Measurements from ENCODE around the gene ZNF135. TPM values are rescaled to one million over a fixed set of nuclear protein-coding genes. Genes with fewer than 3 reads are reported as not detected.

ZNF135 gene
- total RNA-seq, 2 donors from 2014 or later = 9.3 to 12.0 TPM

DNA sequence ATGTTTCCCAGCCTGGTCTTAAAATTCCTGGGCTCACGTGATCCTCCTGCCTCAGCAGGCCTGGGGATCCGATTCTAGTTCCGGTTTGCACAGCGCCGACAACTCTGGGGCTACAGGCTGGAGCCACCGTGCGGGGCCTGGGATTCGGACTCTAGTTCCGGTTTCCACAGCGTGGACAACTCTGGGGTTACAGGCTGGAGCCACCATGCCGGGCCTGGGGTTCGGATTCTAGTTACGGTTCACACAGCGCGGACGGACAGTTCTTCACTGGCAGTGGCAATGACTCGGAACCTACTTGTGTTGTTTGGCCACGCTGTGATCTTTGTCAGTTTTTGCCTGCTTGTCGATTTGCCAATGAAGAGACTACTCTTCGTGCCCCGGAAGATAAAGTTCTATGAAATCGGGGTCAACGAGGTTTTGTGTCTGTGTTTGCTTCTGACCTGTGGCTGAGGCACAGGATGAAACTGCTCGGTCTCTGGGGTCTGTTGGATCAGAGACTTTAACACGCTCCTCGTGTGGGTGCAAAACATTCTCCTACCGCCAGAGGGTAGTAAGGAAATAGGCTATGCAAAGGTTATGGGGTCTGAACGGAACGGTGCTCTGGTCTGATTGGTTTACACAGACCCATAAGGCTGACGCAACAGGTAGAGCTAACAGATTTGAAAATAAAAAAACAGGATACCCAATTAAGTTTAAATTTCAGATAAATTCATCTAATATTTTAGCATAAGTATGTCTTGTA is 37.4 kb upstream of the ZNF135 start:
- H3K4me1 Mint-ChIP-seq = no peaks in the 10 kb centered on the region
- WGBS, 2 experiments (ENCODE audit: insufficient coverage in 1 of 2, insufficient read length in 1 of 2) = 71 to 73% methylated on average over 22 to 30 of the region's 30 CpGs
- no peak overlapping the region for H3K27ac ChIP-seq (ENCODE audit: low read depth, low read length)

GRCh38 chr19:58022283-58022660 is 36.8 kb upstream of the ZNF135 start:
- H3K27ac Mint-ChIP-seq = no peak overlapping the region

More for the DNA sequence above, 37.4 kb upstream of the ZNF135 start:
- H3K4me3 ChIP-seq (ENCODE audit: low read length) = no peak overlapping the region
- no peaks in the 10 kb centered on the region for H3K27me3 ChIP-seq (ENCODE audit: control insufficient read depth, insufficient read depth, low read length, poor library complexity, severe bottlenecking)
- Mint-ChIP-seq H3K4me3 (no peak overlapping the region), H3K36me3 (ENCODE audit: low read depth) (no peaks in the 10 kb centered on the region), H3K27me3 (ENCODE audit: insufficient read depth) (peaks cover 30% of the 10 kb centered on the region), H3K9me3 (peaks cover 62% of the 10 kb centered on the region), H3K27ac (no peak overlapping the region)
- no peaks in the 10 kb centered on the region for H3K4me1 ChIP-seq (ENCODE audit: control insufficient read depth, insufficient read depth, low read length)
- no peak overlapping the region for H3K9ac ChIP-seq (ENCODE audit: extremely low read depth, low read length, poor library complexity, severe bottlenecking)
- TF ChIP-seq, protein P1, sequence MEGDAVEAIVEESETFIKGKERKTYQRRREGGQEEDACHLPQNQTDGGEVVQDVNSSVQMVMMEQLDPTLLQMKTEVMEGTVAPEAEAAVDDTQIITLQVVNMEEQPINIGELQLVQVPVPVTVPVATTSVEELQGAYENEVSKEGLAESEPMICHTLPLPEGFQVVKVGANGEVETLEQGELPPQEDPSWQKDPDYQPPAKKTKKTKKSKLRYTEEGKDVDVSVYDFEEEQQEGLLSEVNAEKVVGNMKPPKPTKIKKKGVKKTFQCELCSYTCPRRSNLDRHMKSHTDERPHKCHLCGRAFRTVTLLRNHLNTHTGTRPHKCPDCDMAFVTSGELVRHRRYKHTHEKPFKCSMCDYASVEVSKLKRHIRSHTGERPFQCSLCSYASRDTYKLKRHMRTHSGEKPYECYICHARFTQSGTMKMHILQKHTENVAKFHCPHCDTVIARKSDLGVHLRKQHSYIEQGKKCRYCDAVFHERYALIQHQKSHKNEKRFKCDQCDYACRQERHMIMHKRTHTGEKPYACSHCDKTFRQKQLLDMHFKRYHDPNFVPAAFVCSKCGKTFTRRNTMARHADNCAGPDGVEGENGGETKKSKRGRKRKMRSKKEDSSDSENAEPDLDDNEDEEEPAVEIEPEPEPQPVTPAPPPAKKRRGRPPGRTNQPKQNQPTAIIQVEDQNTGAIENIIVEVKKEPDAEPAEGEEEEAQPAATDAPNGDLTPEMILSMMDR (conservative IDR thresholded peaks at IDR 0.05) = peak; percentile 77
- DNase-seq = peak; percentile 85
- no peaks in the 10 kb centered on the region for H3K36me3 ChIP-seq (ENCODE audit: control insufficient read depth, insufficient read depth, low read length)
- H3K9me3 ChIP-seq (ENCODE audit: control insufficient read depth, low read length) = peaks cover 40% of the 10 kb centered on the region

DNA sequence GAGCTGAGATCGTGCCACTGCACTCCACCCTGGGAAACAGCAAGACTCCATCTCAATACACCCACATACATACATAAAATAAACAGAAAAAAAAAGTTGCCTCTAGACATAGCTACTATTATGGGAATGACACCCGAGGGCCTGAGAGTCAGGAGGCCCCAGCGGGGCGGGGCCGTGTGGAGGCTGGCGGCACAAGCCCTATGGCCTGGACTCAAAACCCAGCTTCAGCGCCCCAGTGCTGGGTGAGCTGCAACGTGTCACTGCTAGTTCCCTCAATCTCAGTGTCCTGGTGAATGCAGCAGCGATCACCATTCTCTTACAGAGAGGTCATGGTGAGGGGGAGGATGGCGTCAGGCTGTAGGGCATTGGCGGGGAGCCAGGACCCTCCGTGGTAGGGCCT is 34.4 kb upstream of the ZNF135 start:
- peaks cover 28% of the 10 kb centered on the region for H3K9me3 ChIP-seq (ENCODE audit: control insufficient read depth, low read length)
- no peak overlapping the region for H3K4me3 ChIP-seq (ENCODE audit: low read length)
- H3K36me3 ChIP-seq (ENCODE audit: control insufficient read depth, insufficient read depth, low read length) = no peaks in the 10 kb centered on the region
- H3K9ac ChIP-seq (ENCODE audit: extremely low read depth, low read length, poor library complexity, severe bottlenecking) = no peak overlapping the region
- WGBS, 2 experiments (ENCODE audit: insufficient coverage in 1 of 2, insufficient read length in 1 of 2) = 82 to 90% methylated on average over 7 to 12 of the region's 12 CpGs
- Mint-ChIP-seq H3K4me1 (no peaks in the 10 kb centered on the region), H3K9me3 (peaks cover 68% of the 10 kb centered on the region), H3K36me3 (ENCODE audit: low read depth) (no peaks in the 10 kb centered on the region), H3K27ac (no peak overlapping the region), H3K4me3 (no peak overlapping the region), H3K27me3 (ENCODE audit: insufficient read depth) (peaks cover 26% of the 10 kb centered on the region)
- TF ChIP-seq, protein P1 (conservative IDR thresholded peaks at IDR 0.05) = no peak
- no peaks in the 10 kb centered on the region for H3K27me3 ChIP-seq (ENCODE audit: control insufficient read depth, insufficient read depth, low read length, poor library complexity, severe bottlenecking)
- DNase-seq = no peak
- H3K4me1 ChIP-seq (ENCODE audit: control insufficient read depth, insufficient read depth, low read length) = no peaks in the 10 kb centered on the region
- no peak overlapping the region for H3K27ac ChIP-seq (ENCODE audit: low read depth, low read length)

More at GRCh38 chr19:58022283-58022660, 36.8 kb upstream of the ZNF135 start:
- Mint-ChIP-seq H3K27me3 (ENCODE audit: insufficient read depth) (peaks cover 30% of the 10 kb centered on the region), H3K9me3 (peaks cover 62% of the 10 kb centered on the region), H3K36me3 (ENCODE audit: low read depth) (no peaks in the 10 kb centered on the region), H3K4me1 (no peaks in the 10 kb centered on the region), H3K4me3 (no peak overlapping the region)
- TF ChIP-seq, protein P1 (conservative IDR thresholded peaks at IDR 0.05) = no peak
- Histone ChIP-seq H3K36me3 (ENCODE audit: control insufficient read depth, insufficient read depth, low read length) (no peaks in the 10 kb centered on the region), H3K9me3 (ENCODE audit: control insufficient read depth, low read length) (peaks cover 34% of the 10 kb centered on the region), H3K9ac (ENCODE audit: extremely low read depth, low read length, poor library complexity, severe bottlenecking) (no peak overlapping the region), H3K27me3 (ENCODE audit: control insufficient read depth, insufficient read depth, low read length, poor library complexity, severe bottlenecking) (no peaks in the 10 kb centered on the region), H3K4me1 (ENCODE audit: control insufficient read depth, insufficient read depth, low read length) (no peaks in the 10 kb centered on the region), H3K27ac (ENCODE audit: low read depth, low read length) (no peak overlapping the region), H3K4me3 (ENCODE audit: low read length) (no peak overlapping the region)
- 74 to 86% methylated on average over 4 of the region's 4 CpGs for WGBS, 2 experiments (ENCODE audit: insufficient coverage in 1 of 2, insufficient read length in 1 of 2)
- DNase-seq = no peak

Measured in endodermal cell (in vitro differentiated cells).